Stomach (tissue), 9 donors: Measurements from ENCODE around the gene CERS6. TPM values are rescaled to one million over a fixed set of nuclear protein-coding genes. Genes with fewer than 3 reads are reported as not detected.

Experiments
- DNase-seq, 2 donors: peaks; one replicate each; pipeline versions ENCODE4 v3.0.0 to v3.0.0-alpha.2; 2013 to 2019
- H3K27ac ChIP-seq, 5 donors: fragments of 200-600 bp in 4 of 5; sonication (generic) in 4 of 5; one replicate each; pipeline ENCODE4 v1.5.1; 2013 to 2019; ENCODE audit warnings: mild to moderate bottlenecking in 1 of 5, moderate library complexity in 1 of 5
- H3K27me3 ChIP-seq, 3 donors: fragments of 200-600 bp; sonication (generic); one replicate each; pipeline ENCODE4 v1.5.1; 2017 to 2019; ENCODE audit warnings: mixed run types in 1 of 3
- H3K36me3 ChIP-seq, 4 donors: fragments of 200-600 bp; sonication (generic); 1 replicate in 3 of 4; 2 replicates in 1 of 4; pipeline ENCODE4 v1.5.1; 2016 to 2019
- H3K4me1 ChIP-seq, 4 donors: fragments of 200-600 bp; sonication (generic); one replicate each; pipeline ENCODE4 v1.5.1; 2016 to 2019
- H3K4me3 ChIP-seq, 4 donors: fragments of 200-600 bp; sonication (generic) in 3 of 4; one replicate each; pipeline ENCODE4 v1.5.1; 2016 to 2019; ENCODE audit warnings: mild to moderate bottlenecking in 1 of 4
- H3K9me3 ChIP-seq, 4 donors: fragments of 200-600 bp; sonication (generic); one replicate each; pipeline ENCODE4 v1.5.1; 2016 to 2019
- CTCF ChIP-seq, 7 experiments: fragments of 450-650 bp in 4 of 7; fragments of 200-600 bp in 3 of 7; sonication (generic) in 3 of 7; IDR thresholded peaks; one replicate each; pipeline ENCODE4 v1.5.1; 2016 to 2019; ENCODE audit warnings: antibody characterized with exemption in 7 of 7, control low read depth in 2 of 7, mild to moderate bottlenecking in 1 of 7
- EP300 ChIP-seq: sonication (generic); formaldehyde crosslinking; IDR thresholded peaks from one replicate; pipeline ENCODE4 v1.6.1; 2017; ENCODE audit warnings: antibody characterized with exemption
- POLR2A ChIP-seq, 4 donors: fragments of 450-650 bp; IDR thresholded peaks; one replicate each; pipeline ENCODE4 v1.6.1; 2016; ENCODE audit warnings: antibody characterized with exemption in 4 of 4, control low read depth in 2 of 4, mild to moderate bottlenecking in 1 of 4, moderate library complexity in 1 of 4
- POLR2AphosphoS5 ChIP-seq, 3 donors: sonication (generic); formaldehyde crosslinking; IDR thresholded peaks; one replicate each; pipeline ENCODE4 v1.6.1; 2016; ENCODE audit warnings: antibody characterized with exemption in 3 of 3
- WGBS, 5 donors: extraction: QIAGEN DNeasy Blood & Tissue Kit in 3 of 5; methylation state at CpG; one replicate each; pipeline versions ENCODE4 v1.1.5 to v1.1.7; 2013 to 2018; 5-methylcytosine and 5-hydroxymethylcytosine counted together
- intact Hi-C: fragments of 100-400 bp; cut with DNase I; formaldehyde crosslinking; loops from one replicate; pipeline ENCODE4 v1.15.1; 2023; ENCODE audit warnings: low total_unique reads
- polyA plus RNA-seq, 3 donors: library from polyadenylated mRNA; stranded (reverse); fragments of 200-250 nt; gene quantifications; one replicate each; pipeline ENCODE4 v1.2.3, GENCODE V29; 2013
- total RNA-seq, 5 donors: library from RNA; depleted of rRNA; stranded (reverse); fragments of >200 nt; gene quantifications; one replicate each; pipeline versions ENCODE4 v1.1.0 to v1.2.3, GENCODE V29; 2014 to 2016
- donor health status: healthy with polysubstance abuse.
- donor health status: Bipolar disorder and iron deficiency.
- donor health status: healthy.

Gene CERS6
- total and polyA plus RNA-seq, 8 donors, result 4.0 to 102 (median 53.2) TPM

GRCh38 chr2:168539945-168540344, 83.9 kb downstream of the CERS6 start:
- no peak overlapping the region for H3K4me3 ChIP-seq
- DNase-seq, result no peak
- intact Hi-C loops, result no loop called here
- H3K27me3 ChIP-seq, result no peaks in the 10 kb centered on the region
- peaks cover 6 to 18% (median 13%) of the 10 kb centered on the region in 4 donors for H3K9me3 ChIP-seq
- peaks cover 0 to 4% (median 0%) of the 10 kb centered on the region in 4 donors for H3K36me3 ChIP-seq
- peaks cover 0 to 45% (median 9%) of the 10 kb centered on the region in 4 donors for H3K4me1 ChIP-seq
- WGBS, 5 donors, result 91 to 100% (median 98%) methylated on average over 1 of the region's 1 CpG
- TF ChIP-seq EP300, result no peak
- no peak for TF ChIP-seq POLR2A (IDR thresholded peaks at IDR 0.05)
- TF ChIP-seq CTCF (IDR thresholded peaks at IDR 0.05), result no peak
- TF ChIP-seq POLR2AphosphoS5 (IDR thresholded peaks at IDR 0.05), result no peak
- H3K27ac ChIP-seq, result no peak overlapping the region

GRCh38 chr2:168541858-168542257, 85.8 kb downstream of the CERS6 start:
- peaks cover 0 to 51% (median 15%) of the 10 kb centered on the region in 4 donors for H3K4me1 ChIP-seq
- TF ChIP-seq EP300 (no peak), POLR2AphosphoS5 (IDR thresholded peaks at IDR 0.05) (no peak), CTCF (IDR thresholded peaks at IDR 0.05) (no peak), POLR2A (IDR thresholded peaks at IDR 0.05) (no peak)
- whole genome bisulfite sequencing, 5 donors, result 33 to 66% (median 40%) methylated on average over 1 of the region's 1 CpG
- H3K27me3 ChIP-seq, result no peaks in the 10 kb centered on the region
- no peak for DNase-seq
- no peak overlapping the region for H3K27ac ChIP-seq
- H3K9me3 ChIP-seq, result peaks cover 6 to 18% (median 13%) of the 10 kb centered on the region in 4 donors
- no peak overlapping the region for H3K4me3 ChIP-seq
- H3K36me3 ChIP-seq, result peaks cover 0 to 4% (median 0%) of the 10 kb centered on the region in 4 donors
- intact Hi-C loops, result no loop called here

- intact Hi-C loops, result no loop called here
- DNase-seq, result no peak
- Histone ChIP-seq H3K36me3 (peaks cover 0 to 11% (median 4%) of the 10 kb centered on the region in 4 donors), H3K9me3 (peaks cover 6 to 18% (median 13%) of the 10 kb centered on the region in 4 donors), H3K4me3 (no peak overlapping the region), H3K27ac (no peak overlapping the region), H3K4me1 (peaks cover 0 to 39% (median 11%) of the 10 kb centered on the region in 4 donors), H3K27me3 (no peaks in the 10 kb centered on the region)
- no peak for TF ChIP-seq POLR2A (IDR thresholded peaks at IDR 0.05)
- TF ChIP-seq POLR2AphosphoS5 (IDR thresholded peaks at IDR 0.05), result no peak
- TF ChIP-seq EP300, result no peak
- TF ChIP-seq CTCF (IDR thresholded peaks at IDR 0.05), result no peak
- 41 to 54% (median 50%) methylated on average over 4 of the region's 4 CpGs for WGBS, 5 donors
Measured at GRCh38 chr2:168543037-168543436, 87.0 kb downstream of the CERS6 start.

- H3K36me3 ChIP-seq, result peaks cover 0 to 14% (median 4%) of the 10 kb centered on the region in 4 donors
- TF ChIP-seq POLR2A (IDR thresholded peaks at IDR 0.05), result no peak
- no peak for TF ChIP-seq POLR2AphosphoS5 (IDR thresholded peaks at IDR 0.05)
- no peak for TF ChIP-seq CTCF (IDR thresholded peaks at IDR 0.05)
- TF ChIP-seq EP300, result no peak
- H3K9me3 ChIP-seq, result peaks cover 6 to 18% (median 13%) of the 10 kb centered on the region in 4 donors
- H3K4me1 ChIP-seq, result peaks cover 0 to 34% (median 9%) of the 10 kb centered on the region in 4 donors
- intact Hi-C loops, result no loop called here
- DNase-seq, result no peak
- H3K4me3 ChIP-seq, result no peak overlapping the region
- H3K27me3 ChIP-seq, result no peaks in the 10 kb centered on the region
- 85 to 97% (median 92%) methylated on average over 1 of the region's 1 CpG for WGBS, 5 donors
- no peak overlapping the region for H3K27ac ChIP-seq
Measured at GRCh38 chr2:168543935-168544334, 87.9 kb downstream of the CERS6 start.
